Bronchial epithelial cell (primary cell): ENCODE data around the gene TAF15. TPM values are rescaled to one million over a fixed set of nuclear protein-coding genes. Genes with fewer than 3 reads are reported as not detected.

ENCODE experiments used
- DNase-seq: peaks from one replicate; pipeline ENCODE4 v3.0.0-alpha.2; 2010; ENCODE audit warnings: low read depth
- FAIRE-seq: peaks from 2 replicates; lab custom pipeline; 2011; peaks lifted over from hg19 to GRCh38; lab: Jason Lieb, UNC
- H3K27me3 ChIP-seq: 2 replicates; pipeline ENCODE4 v1.5.1; 2011; ENCODE audit warnings: low read length; ENCODE audit not compliant: control insufficient read depth, insufficient read depth
- H3K36me3 ChIP-seq: 2 replicates; pipeline ENCODE4 v1.5.1; 2011; ENCODE audit warnings: low read length; ENCODE audit not compliant: control insufficient read depth, insufficient read depth
- H3K4me3 ChIP-seq: 2 replicates; pipeline ENCODE4 v1.5.1; 2011; ENCODE audit warnings: mild to moderate bottlenecking, low read depth, low read length, control low read depth
- CTCF ChIP-seq: IDR thresholded peaks from 2 replicates; pipeline ENCODE4 v1.5.1; 2011; ENCODE audit warnings: mild to moderate bottlenecking, moderate library complexity, low read length, control low read depth, inconsistent platforms; ENCODE audit not compliant: insufficient read depth, severe bottlenecking
- total RNA-seq: library from RNA; depleted of rRNA; stranded (reverse); fragments of >200 nt; gene quantifications from 2 replicates; pipeline ENCODE4 v1.2.1, GENCODE V29; 2014

TAF15 gene
- total RNA-seq, 1 donor from 2014 or later: 69.5 TPM

GRCh38 chr17:35864853-35865252 lies 55.6 kb downstream of the TAF15 start:
- DNase-seq (no peak), FAIRE-seq (no peak)
- Histone ChIP-seq H3K36me3 (no peaks in the 10 kb centered on the region), H3K27me3 (no peaks in the 10 kb centered on the region), H3K4me3 (no peak overlapping the region)
- TF ChIP-seq CTCF: no peak

GRCh38 chr17:35865412-35866340 lies 56.4 kb downstream of the TAF15 start:
- Histone ChIP-seq H3K4me3 (no peak overlapping the region), H3K27me3 (no peaks in the 10 kb centered on the region), H3K36me3 (no peaks in the 10 kb centered on the region)
- no peak for TF ChIP-seq CTCF
- no peak for FAIRE-seq
- peak; percentile 68 for DNase-seq

- no peak for TF ChIP-seq CTCF
- Histone ChIP-seq H3K36me3 (no peaks in the 10 kb centered on the region), H3K4me3 (no peak overlapping the region), H3K27me3 (no peaks in the 10 kb centered on the region)
- DNase-seq: no peak
- no peak for FAIRE-seq
These were observed 57.2 kb downstream of the TAF15 start for GRCh38 chr17:35866341-35866950.

- DNase-seq: no peak
- no peak for TF ChIP-seq CTCF
- no peak for FAIRE-seq
- Histone ChIP-seq H3K36me3 (no peaks in the 10 kb centered on the region), H3K4me3 (no peak overlapping the region), H3K27me3 (no peaks in the 10 kb centered on the region)
These were observed 58.3 kb downstream of the TAF15 start for GRCh38 chr17:35867574-35867973.

GRCh38 chr17:35868737-35869136 lies 59.5 kb downstream of the TAF15 start, which contains the start of gene HEATR9:
Gene HEATR9, minus strand, starts transcription at chr17:35868891. Its CDS starts 149 bp downstream, at chr17:35868742.
- no peak for DNase-seq
- TF ChIP-seq CTCF: no peak
- no peaks in the 10 kb centered on the region for H3K27me3 ChIP-seq
- FAIRE-seq: no peak
- no peak within 1 kb of the TSS for H3K4me3 ChIP-seq
- H3K36me3 ChIP-seq: no peaks in the 10 kb centered on the region
